Measurements from ENCODE around the gene BEND3. TPM values are rescaled to one million over a fixed set of nuclear protein-coding genes. Genes with fewer than 3 reads are reported as not detected.
"Not testable (repeated sequence)": the region's sequence is repeated elsewhere in the genome, so short reads cannot be mapped to it uniquely, and the experiment has no call there.

BEND3 gene
- 1 to 10 TPM; 2.6 to 8.3 (median 6.1) TPM for total RNA-seq

DNA sequence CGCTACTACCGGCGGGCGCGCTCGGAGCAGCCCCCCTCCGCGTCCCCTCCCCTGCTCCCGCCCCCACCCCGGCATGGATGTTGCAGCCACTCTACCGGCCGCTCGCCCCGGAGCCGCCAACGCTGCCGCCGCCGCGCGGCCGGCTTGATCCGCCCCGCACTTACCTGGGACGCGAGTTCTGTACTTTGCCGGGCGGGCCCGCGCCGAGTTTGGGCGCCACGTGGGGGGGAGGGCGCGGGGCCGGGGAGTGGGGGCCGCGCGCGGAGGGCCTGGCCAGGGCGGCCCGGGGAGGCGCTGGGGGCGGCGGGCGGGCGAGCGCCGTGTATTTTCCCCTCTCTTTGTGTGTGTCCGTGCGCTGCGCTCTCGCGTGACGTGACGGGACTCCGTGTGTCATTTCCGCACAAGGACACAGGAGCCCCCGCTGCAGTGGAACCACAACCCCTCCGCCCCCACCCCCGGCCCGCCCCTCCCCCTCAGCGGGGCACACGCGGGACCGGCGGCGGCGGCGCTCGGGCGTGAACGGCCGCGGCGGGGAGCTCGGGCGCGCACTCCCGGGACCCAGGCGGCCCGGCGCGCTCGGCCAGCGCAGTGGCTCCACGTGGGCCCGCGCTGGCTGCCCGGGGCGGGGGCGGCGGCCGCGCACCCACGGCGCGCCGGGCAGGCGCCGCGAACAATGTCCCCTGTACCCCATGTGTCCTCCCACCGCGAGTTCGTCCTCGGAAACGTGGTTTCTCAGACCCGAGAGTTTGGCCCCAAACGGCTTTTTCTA is at the start of gene BEND3:
BEND3 (minus strand) TSS at position 590 of the 769 bp plus-strand sequence. CDS start 16,230 bp downstream, outside the sequence.
- Histone ChIP-seq H3K27me3 (no peaks in the 10 kb centered on the region), H3K27ac (peak within 1 kb of the TSS; percentile 58 to 82 (median 76)), H3K9me3 (no peaks in the 10 kb centered on the region), H3K36me3 (no peaks in the 10 kb centered on the region), H3K4me1 (peaks cover 0 to 11% (median 0%) of the 10 kb centered on the region in 4 donors), H3K4me3 (peak within 1 kb of the TSS; percentile 62 to 95 (median 76))
- peak; percentile 38 to 66 (median 65) for DNase-seq
- TF ChIP-seq CTCF (IDR thresholded peaks at IDR 0.05) (no peak), POLR2A (IDR thresholded peaks at IDR 0.05) (no peak)

GRCh38 chr6:107164299-107164698 is 49.0 kb upstream of the BEND3 start:
- H3K27me3 ChIP-seq, H3K36me3 ChIP-seq, H3K4me3 ChIP-seq, H3K9me3 ChIP-seq, H3K4me1 ChIP-seq, H3K27ac ChIP-seq, DNase-seq: not testable (repeated sequence)

DNA sequence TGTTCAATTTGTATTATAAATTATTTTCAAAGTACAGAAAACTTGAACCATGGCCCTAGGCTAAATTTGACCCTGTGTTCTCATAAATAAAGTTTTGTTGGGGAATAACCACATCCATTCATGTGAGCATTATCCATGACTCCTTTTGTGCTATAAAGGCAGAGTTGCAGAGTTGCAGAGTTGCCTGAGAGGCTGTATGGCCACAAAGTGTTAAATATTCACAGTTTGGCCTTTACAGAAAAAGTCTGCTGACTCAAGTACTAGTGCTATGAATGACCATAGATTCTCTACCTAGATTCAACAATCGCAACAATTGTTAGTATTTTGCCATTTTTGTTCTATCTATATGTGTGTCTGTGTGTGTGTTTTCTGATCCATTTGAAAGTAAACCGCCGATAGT is 46.2 kb upstream of the BEND3 start:
- no peak overlapping the region for H3K4me3 ChIP-seq
- H3K9me3 ChIP-seq = no peaks in the 10 kb centered on the region
- no peak for DNase-seq
- H3K4me1 ChIP-seq = no peaks in the 10 kb centered on the region
- no peak overlapping the region for H3K27ac ChIP-seq
- no peaks in the 10 kb centered on the region for H3K27me3 ChIP-seq
- no peak for TF ChIP-seq POLR2A (IDR thresholded peaks at IDR 0.05)
- no peak for TF ChIP-seq CTCF (IDR thresholded peaks at IDR 0.05)
- H3K36me3 ChIP-seq = no peaks in the 10 kb centered on the region

- Histone ChIP-seq H3K4me3 (no peak overlapping the region), H3K4me1 (peaks cover 0 to 18% (median 1%) of the 10 kb centered on the region in 4 donors), H3K36me3 (no peaks in the 10 kb centered on the region), H3K27me3 (no peaks in the 10 kb centered on the region), H3K9me3 (no peaks in the 10 kb centered on the region), H3K27ac (no peak overlapping the region)
- TF ChIP-seq POLR2A (IDR thresholded peaks at IDR 0.05) (no peak), CTCF (IDR thresholded peaks at IDR 0.05) (no peak)
- no peak for DNase-seq
Measured at GRCh38 chr6:107156617-107157016, 41.3 kb upstream of the BEND3 start.

- Histone ChIP-seq H3K9me3 (no peaks in the 10 kb centered on the region), H3K27me3 (no peaks in the 10 kb centered on the region), H3K4me3 (no peak overlapping the region), H3K36me3 (no peaks in the 10 kb centered on the region), H3K27ac (no peak overlapping the region), H3K4me1 (peaks cover 0 to 22% (median 1%) of the 10 kb centered on the region in 4 donors)
- TF ChIP-seq CTCF (IDR thresholded peaks at IDR 0.05) (no peak), POLR2A (IDR thresholded peaks at IDR 0.05) (no peak)
- no peak for DNase-seq
Measured at GRCh38 chr6:107154801-107155160, 39.5 kb upstream of the BEND3 start.

GRCh38 chr6:107154131-107154800 is 39.0 kb upstream of the BEND3 start:
- H3K4me1 ChIP-seq = peaks cover 0 to 22% (median 1%) of the 10 kb centered on the region in 4 donors
- peak overlapping the region in 1 of 4 donors; percentile 43 for H3K27ac ChIP-seq
- no peaks in the 10 kb centered on the region for H3K27me3 ChIP-seq
- TF ChIP-seq POLR2A (IDR thresholded peaks at IDR 0.05) = no peak
- no peak for TF ChIP-seq CTCF (IDR thresholded peaks at IDR 0.05)
- no peak overlapping the region for H3K4me3 ChIP-seq
- H3K9me3 ChIP-seq = no peaks in the 10 kb centered on the region
- H3K36me3 ChIP-seq = no peaks in the 10 kb centered on the region
- DNase-seq = peak in 1 of 3 donors; percentile 52

All from Peyer's patch (tissue), 4 donors.